Lung microvascular endothelial cell (primary cell): Measurements from ENCODE around the gene KIF21A. TPM values are rescaled to one million over a fixed set of nuclear protein-coding genes. Genes with fewer than 3 reads are reported as not detected.
A peak's percentile ranks its signal among the peaks of the same experiment; 100 is the strongest.

Experiments
- DNase-seq, 2 donors: peaks; one replicate each; pipeline versions ENCODE4 v3.0.0 to v3.0.0-alpha.2; 2010; ENCODE audit warnings: low read depth in 2 of 2
- total RNA-seq: library from RNA; depleted of rRNA; stranded (reverse); fragments of >200 nt; gene quantifications from 2 replicates; pipeline ENCODE4 v1.2.1, GENCODE V29; 2014

KIF21A gene
- total RNA-seq, 1 donor from 2014 or later = 3.8 TPM

- no peak for DNase-seq
Observed at GRCh38 chr12:39392154-39392925, 50.6 kb downstream of the KIF21A start.

GRCh38 chr12:39390752-39391151 lies 52.2 kb downstream of the KIF21A start:
- DNase-seq = no peak

- no peak for DNase-seq
Observed at GRCh38 chr12:39389399-39390150, 53.3 kb downstream of the KIF21A start.

GRCh38 chr12:39386335-39386734 lies 56.6 kb downstream of the KIF21A start:
- no peak for DNase-seq

GRCh38 chr12:39383114-39383513 lies 59.8 kb downstream of the KIF21A start:
- no peak for DNase-seq

GRCh38 chr12:39380090-39380489 lies 62.8 kb downstream of the KIF21A start:
- DNase-seq = no peak

- DNase-seq = peak in 1 of 2 donors; percentile 36
Observed at GRCh38 chr12:39378341-39378740, 64.6 kb downstream of the KIF21A start.

GRCh38 chr12:39375206-39375808 lies 67.6 kb downstream of the KIF21A start:
- no peak for DNase-seq

GRCh38 chr12:39372929-39373328 lies 70.0 kb downstream of the KIF21A start:
- DNase-seq = peak in 1 of 2 donors; percentile 9

- no peak for DNase-seq
Observed at GRCh38 chr12:39372204-39372925, 70.6 kb downstream of the KIF21A start.

GRCh38 chr12:39369756-39370155 lies 73.2 kb downstream of the KIF21A start:
- DNase-seq = no peak

GRCh38 chr12:39368891-39369290 lies 74.0 kb downstream of the KIF21A start:
- DNase-seq = no peak

GRCh38 chr12:39368096-39368495 lies 74.8 kb downstream of the KIF21A start:
- DNase-seq = no peak

- no peak for DNase-seq
Observed at GRCh38 chr12:39367494-39367893, 75.4 kb downstream of the KIF21A start.

GRCh38 chr12:39365364-39366001 lies 77.4 kb downstream of the KIF21A start:
- peak in 1 of 2 donors; percentile 6 for DNase-seq

- no peak for DNase-seq
Observed at GRCh38 chr12:39364196-39364595, 78.7 kb downstream of the KIF21A start.

- no peak for DNase-seq
Observed at GRCh38 chr12:39359645-39360044, 83.3 kb downstream of the KIF21A start.

GRCh38 chr12:39357041-39357440 lies 85.9 kb downstream of the KIF21A start:
- DNase-seq = no peak

GRCh38 chr12:39355841-39356240 lies 87.1 kb downstream of the KIF21A start:
- no peak for DNase-seq

GRCh38 chr12:39354955-39355354 lies 88.0 kb downstream of the KIF21A start:
- peak in 1 of 2 donors; percentile 3 for DNase-seq

- DNase-seq = no peak
Observed at GRCh38 chr12:39352471-39353017, 90.4 kb downstream of the KIF21A start.
